ENCODE data around the gene DIP2C.

Gene DIP2C

GRCh38 chr10:565146-565545 lies 124.3 kb downstream of the DIP2C start:
- Histone ChIP-seq H3K36me3 (ENCODE audit: control insufficient read depth in 1 of 2, insufficient read depth in 2 of 2, low read length in 2 of 2) (peaks cover 0 to 3% of the 10 kb centered on the region in 2 experiments), H3K23ac (ENCODE audit: low read length) (no peak overlapping the region), H3K79me2 (ENCODE audit: control insufficient read depth, insufficient read depth, low read length, poor library complexity) (no peaks in the 10 kb centered on the region), H2AFZ (ENCODE audit: insufficient read depth, low read length, poor library complexity) (no peak overlapping the region), H3K14ac (ENCODE audit: low read length) (no peak overlapping the region), H3K18ac (ENCODE audit: low read length) (no peak overlapping the region), H3K4me2 (ENCODE audit: low read length) (no peak overlapping the region), H3K4ac (ENCODE audit: low read depth, low read length) (no peak overlapping the region), H2BK12ac (ENCODE audit: low read length) (no peak overlapping the region), H4K8ac (ENCODE audit: low read depth, low read length) (no peak overlapping the region), H4K91ac (ENCODE audit: low read depth, low read length) (no peak overlapping the region), H2BK5ac (ENCODE audit: low read depth, low read length, poor library complexity) (no peak overlapping the region), H3K27ac (ENCODE audit: low read depth, low read length) (no peak overlapping the region), H2BK120ac (ENCODE audit: insufficient read depth, low read length, poor library complexity) (no peak overlapping the region), H3K9ac (ENCODE audit: low read length) (no peak overlapping the region), H3K4me1 (ENCODE audit: control insufficient read depth in 1 of 2, insufficient read depth in 2 of 2, low read length in 2 of 2) (peaks cover 6 to 16% of the 10 kb centered on the region in 2 experiments), H4K12ac (ENCODE audit: low read depth, low read length) (no peak overlapping the region), H3K9me3 (ENCODE audit: insufficient read depth, low read depth, low read length) (peaks cover 10% of the 10 kb centered on the region), H2AK5ac (ENCODE audit: low read length) (no peak overlapping the region), H3K79me1 (ENCODE audit: low read length) (peaks cover under 1% of the 10 kb centered on the region), H3K4me3 (ENCODE audit: low read depth, low read length) (no peak overlapping the region), H3K27me3 (ENCODE audit: insufficient read depth, low read length) (no peaks in the 10 kb centered on the region)
- DNase-seq = no peak
- no CpG with 5 or more reads among the region's 5 CpGs for WGBS (ENCODE audit: extremely low coverage, insufficient coverage, insufficient read length)

GRCh38 chr10:563827-564226 lies 125.6 kb downstream of the DIP2C start:
- H4K8ac ChIP-seq (ENCODE audit: low read depth, low read length) = no peak overlapping the region
- no peak overlapping the region for H3K23ac ChIP-seq (ENCODE audit: low read length)
- peak overlapping the region; percentile 6 for H3K18ac ChIP-seq (ENCODE audit: low read length)
- no peak overlapping the region for H4K12ac ChIP-seq (ENCODE audit: low read depth, low read length)
- H3K4me2 ChIP-seq (ENCODE audit: low read length) = no peak overlapping the region
- no peak overlapping the region for H2AK5ac ChIP-seq (ENCODE audit: low read length)
- peaks cover 4% of the 10 kb centered on the region for H3K79me2 ChIP-seq (ENCODE audit: control insufficient read depth, insufficient read depth, low read length, poor library complexity)
- no peak overlapping the region for H3K27ac ChIP-seq (ENCODE audit: low read depth, low read length)
- H3K4me3 ChIP-seq (ENCODE audit: low read depth, low read length) = no peak overlapping the region
- H3K79me1 ChIP-seq (ENCODE audit: low read length) = peaks cover 9% of the 10 kb centered on the region
- no peak overlapping the region for H2BK5ac ChIP-seq (ENCODE audit: low read depth, low read length, poor library complexity)
- no CpG with 5 or more reads among the region's 5 CpGs for WGBS (ENCODE audit: extremely low coverage, insufficient coverage, insufficient read length)
- no peaks in the 10 kb centered on the region for H3K27me3 ChIP-seq (ENCODE audit: insufficient read depth, low read length)
- peaks cover 18 to 29% of the 10 kb centered on the region in 2 experiments for H3K4me1 ChIP-seq (ENCODE audit: control insufficient read depth in 1 of 2, insufficient read depth in 2 of 2, low read length in 2 of 2)
- H3K36me3 ChIP-seq (ENCODE audit: control insufficient read depth in 1 of 2, insufficient read depth in 2 of 2, low read length in 2 of 2) = peaks cover 0 to 3% of the 10 kb centered on the region in 2 experiments
- H3K4ac ChIP-seq (ENCODE audit: low read depth, low read length) = no peak overlapping the region
- H3K9ac ChIP-seq (ENCODE audit: low read length) = no peak overlapping the region
- H2AFZ ChIP-seq (ENCODE audit: insufficient read depth, low read length, poor library complexity) = no peak overlapping the region
- DNase-seq = no peak
- no peak overlapping the region for H3K14ac ChIP-seq (ENCODE audit: low read length)
- no peak overlapping the region for H2BK120ac ChIP-seq (ENCODE audit: insufficient read depth, low read length, poor library complexity)
- H2BK12ac ChIP-seq (ENCODE audit: low read length) = no peak overlapping the region
- peaks cover 11% of the 10 kb centered on the region for H3K9me3 ChIP-seq (ENCODE audit: insufficient read depth, low read depth, low read length)
- no peak overlapping the region for H4K91ac ChIP-seq (ENCODE audit: low read depth, low read length)

GRCh38 chr10:562142-562541 lies 127.3 kb downstream of the DIP2C start:
- Histone ChIP-seq H2BK120ac (ENCODE audit: insufficient read depth, low read length, poor library complexity) (no peak overlapping the region), H2AK5ac (ENCODE audit: low read length) (no peak overlapping the region), H3K36me3 (ENCODE audit: control insufficient read depth in 1 of 2, insufficient read depth in 2 of 2, low read length in 2 of 2) (peaks cover 0 to 3% of the 10 kb centered on the region in 2 experiments), H3K4ac (ENCODE audit: low read depth, low read length) (no peak overlapping the region), H3K4me3 (ENCODE audit: low read depth, low read length) (no peak overlapping the region), H2BK12ac (ENCODE audit: low read length) (no peak overlapping the region), H3K9me3 (ENCODE audit: insufficient read depth, low read depth, low read length) (peaks cover 7% of the 10 kb centered on the region), H4K91ac (ENCODE audit: low read depth, low read length) (no peak overlapping the region), H3K79me1 (ENCODE audit: low read length) (peaks cover 13% of the 10 kb centered on the region), H4K12ac (ENCODE audit: low read depth, low read length) (no peak overlapping the region), H2BK5ac (ENCODE audit: low read depth, low read length, poor library complexity) (no peak overlapping the region), H3K9ac (ENCODE audit: low read length) (no peak overlapping the region), H3K14ac (ENCODE audit: low read length) (no peak overlapping the region), H4K8ac (ENCODE audit: low read depth, low read length) (no peak overlapping the region), H3K23ac (ENCODE audit: low read length) (no peak overlapping the region), H3K4me1 (ENCODE audit: control insufficient read depth in 1 of 2, insufficient read depth in 2 of 2, low read length in 2 of 2) (peaks cover 25 to 38% of the 10 kb centered on the region in 2 experiments), H3K27ac (ENCODE audit: low read depth, low read length) (no peak overlapping the region), H3K79me2 (ENCODE audit: control insufficient read depth, insufficient read depth, low read length, poor library complexity) (peaks cover 4% of the 10 kb centered on the region), H3K27me3 (ENCODE audit: insufficient read depth, low read length) (no peaks in the 10 kb centered on the region), H3K4me2 (ENCODE audit: low read length) (no peak overlapping the region), H3K18ac (ENCODE audit: low read length) (no peak overlapping the region), H2AFZ (ENCODE audit: insufficient read depth, low read length, poor library complexity) (no peak overlapping the region)
- WGBS (ENCODE audit: extremely low coverage, insufficient coverage, insufficient read length) = no CpG with 5 or more reads among the region's 4 CpGs
- no peak for DNase-seq

- Histone ChIP-seq H3K4me3 (ENCODE audit: low read depth, low read length) (no peak overlapping the region), H3K4me1 (ENCODE audit: control insufficient read depth in 1 of 2, insufficient read depth in 2 of 2, low read length in 2 of 2) (peaks cover 27 to 40% of the 10 kb centered on the region in 2 experiments), H3K18ac (ENCODE audit: low read length) (no peak overlapping the region), H3K4ac (ENCODE audit: low read depth, low read length) (no peak overlapping the region), H2AK5ac (ENCODE audit: low read length) (no peak overlapping the region), H3K4me2 (ENCODE audit: low read length) (no peak overlapping the region), H3K23ac (ENCODE audit: low read length) (no peak overlapping the region), H3K9ac (ENCODE audit: low read length) (no peak overlapping the region), H3K9me3 (ENCODE audit: insufficient read depth, low read depth, low read length) (peaks cover 7% of the 10 kb centered on the region), H3K14ac (ENCODE audit: low read length) (no peak overlapping the region), H4K12ac (ENCODE audit: low read depth, low read length) (no peak overlapping the region), H3K27ac (ENCODE audit: low read depth, low read length) (no peak overlapping the region), H3K27me3 (ENCODE audit: insufficient read depth, low read length) (no peaks in the 10 kb centered on the region), H4K8ac (ENCODE audit: low read depth, low read length) (no peak overlapping the region), H3K79me2 (ENCODE audit: control insufficient read depth, insufficient read depth, low read length, poor library complexity) (peaks cover 4% of the 10 kb centered on the region), H4K91ac (ENCODE audit: low read depth, low read length) (no peak overlapping the region), H3K36me3 (ENCODE audit: control insufficient read depth in 1 of 2, insufficient read depth in 2 of 2, low read length in 2 of 2) (peaks cover 0 to 3% of the 10 kb centered on the region in 2 experiments), H3K79me1 (ENCODE audit: low read length) (peaks cover 15% of the 10 kb centered on the region), H2BK12ac (ENCODE audit: low read length) (no peak overlapping the region), H2BK5ac (ENCODE audit: low read depth, low read length, poor library complexity) (no peak overlapping the region), H2AFZ (ENCODE audit: insufficient read depth, low read length, poor library complexity) (no peak overlapping the region), H2BK120ac (ENCODE audit: insufficient read depth, low read length, poor library complexity) (no peak overlapping the region)
- no peak for DNase-seq
- no CpG with 5 or more reads among the region's 12 CpGs for WGBS (ENCODE audit: extremely low coverage, insufficient coverage, insufficient read length)
Measured at GRCh38 chr10:561721-562120, 127.7 kb downstream of the DIP2C start.

Data from trophoblast cell (in vitro differentiated cells and primary cell).